Mesenchymal stem cell (in vitro differentiated cells and primary cell): ENCODE results near the gene TNNT3.

Experiments used
- DNase-seq: peaks from one replicate; pipeline ENCODE4 v3.0.0-alpha.2; 2013
- H2AFZ ChIP-seq: one replicate; pipeline ENCODE4 v1.6.1; 2013; ENCODE audit warnings: low read depth, mild to moderate bottlenecking, control low read depth, inconsistent platforms, low read length, moderate library complexity
- H2AK5ac ChIP-seq: 2 replicates; pipeline ENCODE4 v1.6.1; 2013; ENCODE audit warnings: low read length, moderate library complexity, mild to moderate bottlenecking, inconsistent platforms; ENCODE audit not compliant: severe bottlenecking
- H2BK120ac ChIP-seq: one replicate; pipeline ENCODE4 v1.6.1; 2013; ENCODE audit warnings: low read depth, mild to moderate bottlenecking, inconsistent platforms, low read length, moderate library complexity
- H2BK12ac ChIP-seq, 2 experiments: one replicate each; pipeline ENCODE4 v1.6.1; 2013; ENCODE audit warnings: inconsistent platforms in 2 of 2, low read length in 2 of 2, mild to moderate bottlenecking in 2 of 2, moderate library complexity in 2 of 2, control low read depth in 1 of 2
- H2BK15ac ChIP-seq: one replicate; pipeline ENCODE4 v1.6.1; 2013; ENCODE audit warnings: mild to moderate bottlenecking, low read depth, inconsistent platforms; ENCODE audit not compliant: poor library complexity, severe bottlenecking
- H2BK5ac ChIP-seq: 2 replicates; pipeline ENCODE4 v1.6.1; 2013; ENCODE audit warnings: low read depth, mild to moderate bottlenecking, low read length, control low read depth, inconsistent platforms; ENCODE audit not compliant: poor library complexity, severe bottlenecking
- H3K14ac ChIP-seq, 2 experiments: one replicate each; pipeline ENCODE4 v1.6.1; 2013; ENCODE audit warnings: inconsistent platforms in 2 of 2, low read length in 2 of 2, control low read depth in 1 of 2, mild to moderate bottlenecking in 1 of 2, moderate library complexity in 1 of 2
- H3K18ac ChIP-seq, 2 experiments: one replicate each; pipeline ENCODE4 v1.6.1; 2013; ENCODE audit warnings: inconsistent platforms in 2 of 2, low read length in 2 of 2, control low read depth in 1 of 2, low read depth in 1 of 2, mild to moderate bottlenecking in 1 of 2
- H3K23ac ChIP-seq, 2 experiments: one replicate each; pipeline ENCODE4 v1.6.1; 2013; ENCODE audit warnings: inconsistent platforms in 2 of 2, low read length in 2 of 2, mild to moderate bottlenecking in 2 of 2, moderate library complexity in 2 of 2, control low read depth in 1 of 2
- H3K27ac ChIP-seq: 2 replicates; pipeline ENCODE4 v1.5.1; 2013; ENCODE audit warnings: mild to moderate bottlenecking, moderate library complexity, low read length, control low read depth, inconsistent platforms; ENCODE audit not compliant: poor library complexity, severe bottlenecking
- H3K27me3 ChIP-seq, 2 experiments: 2 replicates each; pipeline versions ENCODE4 v1.6.1 to v1.7.0; 2013; ENCODE audit warnings: low read length in 2 of 2, mild to moderate bottlenecking in 2 of 2, moderate library complexity in 2 of 2, control low read depth in 1 of 2, inconsistent platforms in 1 of 2; ENCODE audit not compliant: control insufficient read depth in 1 of 2, insufficient read depth in 1 of 2
- H3K36me3 ChIP-seq, 2 experiments: 2 replicates each; pipeline versions ENCODE4 v1.6.1 to v1.7.0; 2013; ENCODE audit warnings: low read length in 2 of 2, control low read depth in 1 of 2, inconsistent platforms in 1 of 2, low read depth in 1 of 2, mild to moderate bottlenecking in 1 of 2; ENCODE audit not compliant: insufficient read depth in 2 of 2, control insufficient read depth in 1 of 2
- H3K4ac ChIP-seq, 2 experiments: one replicate each; pipeline ENCODE4 v1.6.1; 2013; ENCODE audit warnings: inconsistent platforms in 2 of 2, low read length in 2 of 2, mild to moderate bottlenecking in 2 of 2, moderate library complexity in 2 of 2, control low read depth in 1 of 2, low read depth in 1 of 2
- H3K4me1 ChIP-seq: 2 replicates; pipeline ENCODE4 v1.6.1; 2013; ENCODE audit warnings: low read depth, low read length, control low read depth; ENCODE audit not compliant: control insufficient read depth, insufficient read depth
- H3K4me2 ChIP-seq: 2 replicates; pipeline ENCODE4 v1.6.1; 2013; ENCODE audit warnings: low read length, mild to moderate bottlenecking, inconsistent platforms; ENCODE audit not compliant: poor library complexity, severe bottlenecking
- H3K4me3 ChIP-seq, 2 experiments: 2 replicates each; pipeline versions ENCODE4 v1.5.1 to v1.7.0; 2013; ENCODE audit warnings: low read length in 2 of 2, mild to moderate bottlenecking in 2 of 2, control low read depth in 1 of 2, low read depth in 1 of 2; ENCODE audit not compliant: insufficient read depth in 1 of 2
- H3K79me1 ChIP-seq: replicated peaks from 2 replicates; pipeline ENCODE4 v1.6.1; 2013; ENCODE audit warnings: mild to moderate bottlenecking, control low read depth, low read length, inconsistent platforms; ENCODE audit not compliant: poor library complexity, severe bottlenecking
- H3K9ac ChIP-seq: 2 replicates; pipeline ENCODE4 v1.7.0; 2013; ENCODE audit warnings: mild to moderate bottlenecking, low read length, moderate library complexity
- H3K9me3 ChIP-seq: 2 replicates; pipeline ENCODE4 v1.7.0; 2013; ENCODE audit warnings: mild to moderate bottlenecking, low read length; ENCODE audit not compliant: control insufficient read depth
- H4K8ac ChIP-seq: one replicate; pipeline ENCODE4 v1.6.1; 2013; ENCODE audit warnings: inconsistent platforms, mild to moderate bottlenecking, low read length, moderate library complexity
- H4K91ac ChIP-seq: one replicate; pipeline ENCODE4 v1.6.1; 2013; ENCODE audit warnings: mild to moderate bottlenecking, low read length, inconsistent platforms
- WGBS: methylation state at CpG from one replicate; pipeline ENCODE4 v1.1.7; 2013; ENCODE audit warnings: mixed read lengths; 5-methylcytosine and 5-hydroxymethylcytosine counted together

Gene TNNT3

DNA sequence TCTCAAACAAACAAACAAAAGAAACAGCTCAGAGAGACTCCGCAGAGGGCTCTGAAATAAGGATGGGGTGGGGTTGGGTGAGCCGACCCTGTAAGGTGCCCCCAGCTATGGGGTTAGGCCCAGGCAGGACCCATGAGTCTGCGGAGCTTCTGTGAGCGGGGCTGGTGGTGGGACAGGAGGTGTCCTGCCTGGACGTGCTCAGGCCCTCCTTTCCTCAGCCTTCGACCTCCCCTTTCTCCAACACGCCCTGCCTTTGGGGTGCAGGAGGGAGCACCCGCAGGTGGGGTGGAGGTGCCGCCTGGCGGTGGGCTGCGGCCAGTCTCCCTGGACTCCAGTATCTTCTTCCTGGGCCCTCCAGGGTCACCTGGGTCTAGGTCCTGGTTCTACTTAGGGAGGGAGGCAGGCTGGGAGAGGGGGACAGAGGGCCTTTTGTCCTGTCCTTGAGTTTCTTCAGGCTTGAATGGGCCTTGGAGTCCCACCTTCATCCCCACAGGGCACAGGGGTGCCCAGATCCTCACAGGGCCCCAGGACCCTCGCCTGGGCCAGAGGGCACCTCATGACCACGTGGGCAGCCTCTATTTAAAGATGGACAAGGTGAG, 40.1 kb upstream of the TNNT3 start:
- peak overlapping the region in 1 of 2 experiments; percentile 81 for H3K18ac ChIP-seq

DNA sequence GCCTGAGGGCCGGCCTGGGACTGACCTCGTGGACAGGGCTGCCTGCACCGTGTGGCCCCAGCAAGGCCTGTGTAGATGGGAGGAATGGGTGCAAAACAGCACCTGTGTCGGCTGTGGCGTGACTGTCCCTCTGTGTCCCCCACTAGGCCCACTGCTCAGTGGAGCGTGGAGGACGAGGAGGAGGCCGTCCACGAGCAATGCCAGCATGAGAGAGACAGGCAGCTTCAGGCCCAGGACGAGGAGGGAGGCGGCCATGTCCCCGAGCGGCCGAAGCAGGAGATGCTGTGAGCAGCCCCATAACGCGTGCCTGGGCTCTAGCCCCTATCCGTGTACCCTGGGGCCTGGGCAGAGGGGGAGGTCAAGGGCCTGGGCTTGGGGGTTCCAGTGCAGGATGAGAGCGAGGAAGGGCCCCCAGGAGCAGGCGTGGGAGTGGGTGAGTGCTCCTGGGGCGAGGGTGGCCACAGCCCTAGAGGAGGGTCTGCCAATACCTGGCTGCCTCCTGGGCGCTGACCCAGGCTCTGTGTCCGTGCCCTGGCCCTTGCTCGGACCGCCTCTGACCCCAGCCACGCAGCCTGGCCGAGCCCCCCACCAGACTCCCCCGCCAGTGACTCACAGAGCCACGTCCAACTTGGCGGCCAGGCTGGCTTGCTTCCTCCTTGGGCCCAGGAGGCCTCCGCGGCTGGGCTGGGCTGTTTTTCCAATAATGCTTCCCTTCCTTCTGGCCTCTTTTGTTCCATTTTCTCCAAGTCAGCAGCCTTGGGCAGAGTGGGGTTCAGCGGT, 39.4 kb upstream of the TNNT3 start:
- Histone ChIP-seq H3K9ac (peak overlapping the region; percentile 88), H3K4me2 (no peak overlapping the region), H4K91ac (peak overlapping the region; percentile 79), H2BK120ac (peak overlapping the region; percentile 65), H2BK15ac (peak overlapping the region; percentile 60), H4K8ac (peak overlapping the region; percentile 79), H3K4ac (peak overlapping the region; percentile 5 to 61), H3K18ac (peak overlapping the region; percentile 67 to 81), H3K79me1 (peaks cover 1% of the 10 kb centered on the region), H3K4me1 (peaks cover 54% of the 10 kb centered on the region), H3K27me3 (no peaks in the 10 kb centered on the region), H2BK5ac (no peak overlapping the region), H3K9me3 (no peaks in the 10 kb centered on the region), H2AFZ (no peak overlapping the region), H3K4me3 (peak overlapping the region in 1 of 2 experiments; percentile 45), H2BK12ac (peak overlapping the region; percentile 91 to 97), H3K27ac (no peak overlapping the region), H3K14ac (peak overlapping the region in 1 of 2 experiments; percentile 41), H3K23ac (no peak overlapping the region), H3K36me3 (peaks cover 4 to 24% of the 10 kb centered on the region in 2 experiments), H2AK5ac (peak overlapping the region; percentile 84)
- DNase-seq, result peak; percentile 25
- 81% methylated on average over 32 of the region's 32 CpGs for WGBS

More for the DNA sequence above, 40.1 kb upstream of the TNNT3 start:
- H2BK12ac ChIP-seq, result peak overlapping the region; percentile 59 to 97
- H3K27me3 ChIP-seq, result no peaks in the 10 kb centered on the region
- peaks cover 3 to 17% of the 10 kb centered on the region in 2 experiments for H3K36me3 ChIP-seq
- peak overlapping the region in 1 of 2 experiments; percentile 36 for H3K14ac ChIP-seq
- no peak overlapping the region for H3K4me3 ChIP-seq
- WGBS, result 95% methylated on average over 12 of the region's 13 CpGs
- H3K79me1 ChIP-seq, result peaks cover 2% of the 10 kb centered on the region
- H2BK5ac ChIP-seq, result no peak overlapping the region
- H2BK15ac ChIP-seq, result peak overlapping the region; percentile 60
- H3K27ac ChIP-seq, result no peak overlapping the region
- no peaks in the 10 kb centered on the region for H3K9me3 ChIP-seq
- no peak overlapping the region for H3K4me2 ChIP-seq
- no peak overlapping the region for H2AFZ ChIP-seq
- no peak for DNase-seq
- H3K4me1 ChIP-seq, result peaks cover 60% of the 10 kb centered on the region
- peak overlapping the region; percentile 79 for H4K91ac ChIP-seq
- peak overlapping the region; percentile 59 for H4K8ac ChIP-seq
- peak overlapping the region; percentile 65 for H2BK120ac ChIP-seq
- H3K23ac ChIP-seq, result no peak overlapping the region
- H3K9ac ChIP-seq, result peak overlapping the region; percentile 88
- H3K4ac ChIP-seq, result peak overlapping the region; percentile 54 to 61
- H2AK5ac ChIP-seq, result peak overlapping the region; percentile 84

DNA sequence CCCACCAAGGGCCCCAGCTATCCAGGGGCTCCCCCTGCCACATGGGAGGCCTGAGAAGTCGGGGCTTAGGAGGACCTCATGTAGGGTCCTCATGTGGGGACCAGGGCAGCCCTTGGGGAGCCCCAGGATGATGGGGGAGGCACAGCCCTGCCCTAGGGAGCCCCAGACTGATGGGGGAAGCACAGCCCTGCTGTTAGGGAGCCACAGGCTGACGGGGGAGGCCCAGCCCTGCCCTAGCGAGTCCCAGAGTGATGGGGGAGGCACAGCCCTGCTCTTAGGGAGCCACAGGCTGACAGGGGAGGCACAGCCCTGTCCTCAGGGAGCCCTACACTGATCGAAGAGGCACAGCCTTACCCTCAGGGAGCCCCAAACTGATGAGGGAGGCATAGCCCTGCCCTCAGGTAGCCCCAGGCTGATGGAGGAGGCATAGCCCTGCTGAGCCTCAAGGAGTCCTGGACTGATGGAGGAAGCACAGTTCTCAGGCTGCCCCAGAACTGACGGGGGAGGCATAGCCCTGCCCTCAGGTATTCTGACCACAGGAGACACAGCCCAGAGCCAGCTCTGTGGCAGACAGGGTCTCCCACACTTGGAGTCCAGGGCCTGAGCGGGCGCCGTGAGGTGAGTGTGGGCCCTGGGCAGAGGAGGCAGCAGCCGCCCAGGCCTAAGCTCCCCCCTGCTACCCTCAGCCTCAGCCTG, 38.6 kb upstream of the TNNT3 start:
- Histone ChIP-seq H3K9me3 (no peaks in the 10 kb centered on the region), H3K14ac (peak overlapping the region in 1 of 2 experiments; percentile 49), H3K4me2 (no peak overlapping the region), H2BK12ac (peak overlapping the region; percentile 91 to 97), H3K23ac (no peak overlapping the region), H2BK15ac (peak overlapping the region; percentile 97), H2BK120ac (peak overlapping the region; percentile 11), H2AFZ (no peak overlapping the region), H3K4me1 (peaks cover 46% of the 10 kb centered on the region), H3K9ac (peak overlapping the region; percentile 88), H3K4ac (peak overlapping the region; percentile 39 to 81), H3K79me1 (no peaks in the 10 kb centered on the region), H3K27me3 (no peaks in the 10 kb centered on the region), H3K36me3 (peaks cover 4 to 31% of the 10 kb centered on the region in 2 experiments), H3K18ac (peak overlapping the region; percentile 23 to 79), H2BK5ac (no peak overlapping the region), H4K8ac (peak overlapping the region; percentile 79), H3K27ac (no peak overlapping the region), H2AK5ac (peak overlapping the region; percentile 58), H3K4me3 (peak overlapping the region in 1 of 2 experiments; percentile 45), H4K91ac (peak overlapping the region; percentile 79)
- 86% methylated on average over 8 of the region's 9 CpGs for WGBS
- no peak for DNase-seq
